H1 (cell line): Measurements from ENCODE around the gene CEP104.

Source experiments
- BACH1 ChIP-seq: IDR thresholded peaks from 2 replicates; pipeline ENCODE4 v1.6.1; 2012; ENCODE audit warnings: low read length, improper control_type of control experiment
- CHD2 ChIP-seq: IDR thresholded peaks from 2 replicates; pipeline ENCODE4 v1.6.1; 2012; ENCODE audit warnings: low read length, improper control_type of control experiment
- EP300 ChIP-seq, 2 experiments: IDR thresholded peaks; 1 replicate in 1 of 2; 2 replicates in 1 of 2; pipeline ENCODE4 v1.6.1; 2011 to 2012; ENCODE audit warnings: low read depth in 2 of 2, low read length in 2 of 2, mild to moderate bottlenecking in 2 of 2, borderline replicate concordance in 1 of 2, inconsistent platforms in 1 of 2, moderate library complexity in 1 of 2
- EZH2 ChIP-seq: fragments of 200-600 bp; sonication (generic); IDR thresholded peaks from 2 replicates; pipeline ENCODE4 v1.7.1; 2012; ENCODE audit warnings: low read depth, mild to moderate bottlenecking, moderate library complexity, low read length, inconsistent platforms; ENCODE audit not compliant: severe bottlenecking
- GABPA ChIP-seq: IDR thresholded peaks from 2 replicates; pipeline ENCODE4 v1.6.1; 2011; ENCODE audit warnings: mild to moderate bottlenecking, low read length, moderate library complexity, borderline replicate concordance; ENCODE audit not compliant: insufficient read depth
- PHF8 ChIP-seq: fragments of 200-600 bp; sonication (generic); conservative IDR thresholded peaks from 2 replicates; pipeline ENCODE4 v1.7.1; 2012; ENCODE audit warnings: low read depth, mild to moderate bottlenecking, inconsistent platforms, low read length, moderate library complexity
- POLR2A ChIP-seq, 2 experiments: IDR thresholded peaks; 1 replicate in 1 of 2; 2 replicates in 1 of 2; pipeline ENCODE4 v1.6.1; 2011; ENCODE audit warnings: low read depth in 2 of 2, low read length in 2 of 2, mild to moderate bottlenecking in 2 of 2; ENCODE audit errors: control extremely low read depth in 1 of 2
- RFX5 ChIP-seq: IDR thresholded peaks from 2 replicates; pipeline ENCODE4 v1.6.1; 2011; ENCODE audit warnings: low read depth, low read length, improper control_type of control experiment, borderline replicate concordance
- TF ChIP-seq, protein P1 (sequence below), 3 experiments: IDR thresholded peaks; 1 replicate in 2 of 3; 2 replicates in 1 of 3; pipeline versions ENCODE4 v1.5.1 to v1.6.1; 2011; ENCODE audit warnings: low read length in 3 of 3, mild to moderate bottlenecking in 3 of 3, inconsistent platforms in 2 of 3, low read depth in 1 of 3, moderate library complexity in 1 of 3; ENCODE audit not compliant: insufficient read depth in 1 of 3; ENCODE audit errors: control extremely low read depth in 1 of 3
- TF ChIP-seq, protein P2 (sequence below): fragments of 300-600 bp; sonication (generic); IDR thresholded peaks from 2 replicates; pipeline ENCODE4 v1.7.1; 2012; ENCODE audit warnings: low read length, moderate library complexity, mild to moderate bottlenecking, inconsistent platforms; ENCODE audit not compliant: insufficient replicate concordance

DNA sequence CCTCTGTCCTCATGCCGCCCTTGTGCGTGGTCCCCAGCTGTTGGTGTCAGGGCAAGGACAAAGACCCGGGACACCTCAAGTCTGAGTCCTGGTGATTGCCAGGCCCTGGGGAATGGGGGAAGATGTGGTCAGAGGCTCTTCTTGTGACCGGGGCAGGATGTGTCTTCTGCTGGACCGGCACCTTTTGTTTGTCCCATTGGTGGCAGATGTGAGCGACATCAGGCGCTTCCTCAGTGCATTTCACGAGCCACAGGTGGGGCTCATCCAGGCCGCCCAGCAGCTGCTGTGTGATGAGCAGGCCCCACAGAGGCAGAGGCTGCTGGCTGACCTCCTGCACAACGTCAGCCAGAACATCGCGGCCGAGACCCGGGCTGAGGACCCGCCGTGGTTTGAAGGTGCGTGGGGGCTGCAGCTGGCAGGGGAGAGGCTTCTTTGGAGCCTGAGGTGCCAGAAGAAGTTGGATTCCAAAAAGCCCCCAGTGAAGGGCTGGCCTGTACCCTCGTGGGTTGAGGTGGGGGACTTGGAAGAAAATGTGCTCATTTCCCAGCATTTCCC is 8.7 kb upstream of the CEP104 start:
- TF ChIP-seq, protein P1, sequence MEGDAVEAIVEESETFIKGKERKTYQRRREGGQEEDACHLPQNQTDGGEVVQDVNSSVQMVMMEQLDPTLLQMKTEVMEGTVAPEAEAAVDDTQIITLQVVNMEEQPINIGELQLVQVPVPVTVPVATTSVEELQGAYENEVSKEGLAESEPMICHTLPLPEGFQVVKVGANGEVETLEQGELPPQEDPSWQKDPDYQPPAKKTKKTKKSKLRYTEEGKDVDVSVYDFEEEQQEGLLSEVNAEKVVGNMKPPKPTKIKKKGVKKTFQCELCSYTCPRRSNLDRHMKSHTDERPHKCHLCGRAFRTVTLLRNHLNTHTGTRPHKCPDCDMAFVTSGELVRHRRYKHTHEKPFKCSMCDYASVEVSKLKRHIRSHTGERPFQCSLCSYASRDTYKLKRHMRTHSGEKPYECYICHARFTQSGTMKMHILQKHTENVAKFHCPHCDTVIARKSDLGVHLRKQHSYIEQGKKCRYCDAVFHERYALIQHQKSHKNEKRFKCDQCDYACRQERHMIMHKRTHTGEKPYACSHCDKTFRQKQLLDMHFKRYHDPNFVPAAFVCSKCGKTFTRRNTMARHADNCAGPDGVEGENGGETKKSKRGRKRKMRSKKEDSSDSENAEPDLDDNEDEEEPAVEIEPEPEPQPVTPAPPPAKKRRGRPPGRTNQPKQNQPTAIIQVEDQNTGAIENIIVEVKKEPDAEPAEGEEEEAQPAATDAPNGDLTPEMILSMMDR (IDR thresholded peaks at IDR 0.05; ENCODE audit: control extremely low read depth in 1 of 3, insufficient read depth in 1 of 3, low read depth in 1 of 3, low read length in 3 of 3): no peak
- TF ChIP-seq EZH2: no peak
- TF ChIP-seq EP300 (IDR thresholded peaks at IDR 0.05; ENCODE audit: borderline replicate concordance in 1 of 2, low read depth in 2 of 2, low read length in 2 of 2): no peak
- TF ChIP-seq RFX5: no peak
- TF ChIP-seq, protein P2, sequence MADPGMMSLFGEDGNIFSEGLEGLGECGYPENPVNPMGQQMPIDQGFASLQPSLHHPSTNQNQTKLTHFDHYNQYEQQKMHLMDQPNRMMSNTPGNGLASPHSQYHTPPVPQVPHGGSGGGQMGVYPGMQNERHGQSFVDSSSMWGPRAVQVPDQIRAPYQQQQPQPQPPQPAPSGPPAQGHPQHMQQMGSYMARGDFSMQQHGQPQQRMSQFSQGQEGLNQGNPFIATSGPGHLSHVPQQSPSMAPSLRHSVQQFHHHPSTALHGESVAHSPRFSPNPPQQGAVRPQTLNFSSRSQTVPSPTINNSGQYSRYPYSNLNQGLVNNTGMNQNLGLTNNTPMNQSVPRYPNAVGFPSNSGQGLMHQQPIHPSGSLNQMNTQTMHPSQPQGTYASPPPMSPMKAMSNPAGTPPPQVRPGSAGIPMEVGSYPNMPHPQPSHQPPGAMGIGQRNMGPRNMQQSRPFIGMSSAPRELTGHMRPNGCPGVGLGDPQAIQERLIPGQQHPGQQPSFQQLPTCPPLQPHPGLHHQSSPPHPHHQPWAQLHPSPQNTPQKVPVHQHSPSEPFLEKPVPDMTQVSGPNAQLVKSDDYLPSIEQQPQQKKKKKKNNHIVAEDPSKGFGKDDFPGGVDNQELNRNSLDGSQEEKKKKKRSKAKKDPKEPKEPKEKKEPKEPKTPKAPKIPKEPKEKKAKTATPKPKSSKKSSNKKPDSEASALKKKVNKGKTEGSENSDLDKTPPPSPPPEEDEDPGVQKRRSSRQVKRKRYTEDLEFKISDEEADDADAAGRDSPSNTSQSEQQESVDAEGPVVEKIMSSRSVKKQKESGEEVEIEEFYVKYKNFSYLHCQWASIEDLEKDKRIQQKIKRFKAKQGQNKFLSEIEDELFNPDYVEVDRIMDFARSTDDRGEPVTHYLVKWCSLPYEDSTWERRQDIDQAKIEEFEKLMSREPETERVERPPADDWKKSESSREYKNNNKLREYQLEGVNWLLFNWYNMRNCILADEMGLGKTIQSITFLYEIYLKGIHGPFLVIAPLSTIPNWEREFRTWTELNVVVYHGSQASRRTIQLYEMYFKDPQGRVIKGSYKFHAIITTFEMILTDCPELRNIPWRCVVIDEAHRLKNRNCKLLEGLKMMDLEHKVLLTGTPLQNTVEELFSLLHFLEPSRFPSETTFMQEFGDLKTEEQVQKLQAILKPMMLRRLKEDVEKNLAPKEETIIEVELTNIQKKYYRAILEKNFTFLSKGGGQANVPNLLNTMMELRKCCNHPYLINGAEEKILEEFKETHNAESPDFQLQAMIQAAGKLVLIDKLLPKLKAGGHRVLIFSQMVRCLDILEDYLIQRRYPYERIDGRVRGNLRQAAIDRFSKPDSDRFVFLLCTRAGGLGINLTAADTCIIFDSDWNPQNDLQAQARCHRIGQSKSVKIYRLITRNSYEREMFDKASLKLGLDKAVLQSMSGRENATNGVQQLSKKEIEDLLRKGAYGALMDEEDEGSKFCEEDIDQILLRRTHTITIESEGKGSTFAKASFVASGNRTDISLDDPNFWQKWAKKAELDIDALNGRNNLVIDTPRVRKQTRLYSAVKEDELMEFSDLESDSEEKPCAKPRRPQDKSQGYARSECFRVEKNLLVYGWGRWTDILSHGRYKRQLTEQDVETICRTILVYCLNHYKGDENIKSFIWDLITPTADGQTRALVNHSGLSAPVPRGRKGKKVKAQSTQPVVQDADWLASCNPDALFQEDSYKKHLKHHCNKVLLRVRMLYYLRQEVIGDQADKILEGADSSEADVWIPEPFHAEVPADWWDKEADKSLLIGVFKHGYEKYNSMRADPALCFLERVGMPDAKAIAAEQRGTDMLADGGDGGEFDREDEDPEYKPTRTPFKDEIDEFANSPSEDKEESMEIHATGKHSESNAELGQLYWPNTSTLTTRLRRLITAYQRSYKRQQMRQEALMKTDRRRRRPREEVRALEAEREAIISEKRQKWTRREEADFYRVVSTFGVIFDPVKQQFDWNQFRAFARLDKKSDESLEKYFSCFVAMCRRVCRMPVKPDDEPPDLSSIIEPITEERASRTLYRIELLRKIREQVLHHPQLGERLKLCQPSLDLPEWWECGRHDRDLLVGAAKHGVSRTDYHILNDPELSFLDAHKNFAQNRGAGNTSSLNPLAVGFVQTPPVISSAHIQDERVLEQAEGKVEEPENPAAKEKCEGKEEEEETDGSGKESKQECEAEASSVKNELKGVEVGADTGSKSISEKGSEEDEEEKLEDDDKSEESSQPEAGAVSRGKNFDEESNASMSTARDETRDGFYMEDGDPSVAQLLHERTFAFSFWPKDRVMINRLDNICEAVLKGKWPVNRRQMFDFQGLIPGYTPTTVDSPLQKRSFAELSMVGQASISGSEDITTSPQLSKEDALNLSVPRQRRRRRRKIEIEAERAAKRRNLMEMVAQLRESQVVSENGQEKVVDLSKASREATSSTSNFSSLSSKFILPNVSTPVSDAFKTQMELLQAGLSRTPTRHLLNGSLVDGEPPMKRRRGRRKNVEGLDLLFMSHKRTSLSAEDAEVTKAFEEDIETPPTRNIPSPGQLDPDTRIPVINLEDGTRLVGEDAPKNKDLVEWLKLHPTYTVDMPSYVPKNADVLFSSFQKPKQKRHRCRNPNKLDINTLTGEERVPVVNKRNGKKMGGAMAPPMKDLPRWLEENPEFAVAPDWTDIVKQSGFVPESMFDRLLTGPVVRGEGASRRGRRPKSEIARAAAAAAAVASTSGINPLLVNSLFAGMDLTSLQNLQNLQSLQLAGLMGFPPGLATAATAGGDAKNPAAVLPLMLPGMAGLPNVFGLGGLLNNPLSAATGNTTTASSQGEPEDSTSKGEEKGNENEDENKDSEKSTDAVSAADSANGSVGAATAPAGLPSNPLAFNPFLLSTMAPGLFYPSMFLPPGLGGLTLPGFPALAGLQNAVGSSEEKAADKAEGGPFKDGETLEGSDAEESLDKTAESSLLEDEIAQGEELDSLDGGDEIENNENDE: no peak
- TF ChIP-seq POLR2A (IDR thresholded peaks at IDR 0.05; ENCODE audit: control extremely low read depth in 1 of 2, low read depth in 2 of 2, low read length in 2 of 2): no peak
- no peak for TF ChIP-seq GABPA
- TF ChIP-seq CHD2: no peak
- no peak for TF ChIP-seq BACH1
- TF ChIP-seq PHF8: no peak
